GM23338 (cell line): Measurements from ENCODE around the gene TOP1. TPM values are rescaled to one million over a fixed set of nuclear protein-coding genes. Genes with fewer than 3 reads are reported as not detected.

Source experiments
- ATAC-seq: fragments of 200-7000 bp; cut with Tn5 transposase; 3 replicates; pipeline ENCODE4 v1.9.1; 2020
- DNase-seq: peaks from one replicate; pipeline ENCODE4 v3.0.0-alpha.2; 2015; ENCODE audit warnings: low spot score
- H2AFZ ChIP-seq: fragments of 200-600 bp; sonication (generic); 2 replicates; pipeline ENCODE4 v1.8.0; 2016; ENCODE audit warnings: antibody characterized with exemption, mild to moderate bottlenecking, moderate library complexity
- H3F3A ChIP-seq: fragments of 200-600 bp; sonication (generic); replicated peaks from 2 replicates; pipeline ENCODE4 v1.8.0; 2017; ENCODE audit warnings: antibody characterized with exemption, mixed run types, low read depth
- H3K27ac ChIP-seq: fragments of 200-600 bp; sonication (generic); 2 replicates; pipeline ENCODE4 v1.6.1; 2016; ENCODE audit warnings: low read depth
- H3K27me3 ChIP-seq: fragments of 200-600 bp; sonication (generic); 2 replicates; pipeline ENCODE4 v1.8.0; 2016; ENCODE audit warnings: mild to moderate bottlenecking, mixed run types, moderate library complexity; ENCODE audit not compliant: insufficient read depth
- H3K36me3 ChIP-seq: fragments of 200-600 bp; sonication (generic); 2 replicates; pipeline ENCODE4 v1.8.0; 2016; ENCODE audit warnings: mild to moderate bottlenecking; ENCODE audit not compliant: insufficient read depth
- H3K4me1 ChIP-seq: fragments of 200-600 bp; sonication (generic); 2 replicates; pipeline ENCODE4 v1.8.0; 2016; ENCODE audit warnings: mild to moderate bottlenecking, moderate library complexity; ENCODE audit not compliant: insufficient read depth
- H3K4me2 ChIP-seq: fragments of 200-600 bp; sonication (generic); 2 replicates; pipeline ENCODE4 v1.7.1; 2017; ENCODE audit warnings: mixed run types
- H3K4me3 ChIP-seq: fragments of 200-600 bp; sonication (generic); 2 replicates; pipeline ENCODE4 v1.6.1; 2016; ENCODE audit warnings: mixed run types
- H3K79me2 ChIP-seq: fragments of 200-600 bp; sonication (generic); replicated peaks from 2 replicates; pipeline ENCODE4 v1.8.0; 2017; ENCODE audit warnings: mild to moderate bottlenecking; ENCODE audit not compliant: insufficient read depth
- H3K9me2 ChIP-seq: fragments of 200-600 bp; sonication (generic); 2 replicates; pipeline ENCODE4 v1.8.0; 2017; ENCODE audit not compliant: insufficient read depth
- H4K20me1 ChIP-seq: fragments of 200-600 bp; sonication (generic); replicated peaks from 2 replicates; pipeline ENCODE4 v1.8.0; 2017; ENCODE audit warnings: mild to moderate bottlenecking; ENCODE audit not compliant: insufficient read depth
- H3K27ac Mint-ChIP-seq: 2 replicates; pipeline ENCODE4 v1.8.0; 2020; ENCODE audit warnings: inconsistent platforms, mild to moderate bottlenecking, moderate library complexity, mixed read lengths
- H3K27me3 Mint-ChIP-seq: 3 replicates; pipeline ENCODE4 v1.8.0; 2022; ENCODE audit warnings: low read depth, mild to moderate bottlenecking, moderate library complexity, mixed read lengths, inconsistent platforms; ENCODE audit not compliant: insufficient read depth, poor library complexity
- H3K36me3 Mint-ChIP-seq: 3 replicates; pipeline ENCODE4 v1.8.0; 2021; ENCODE audit warnings: low read depth, mild to moderate bottlenecking, inconsistent platforms, moderate library complexity, mixed read lengths
- H3K4me1 Mint-ChIP-seq: 3 replicates; pipeline ENCODE4 v1.8.0; 2020; ENCODE audit warnings: mild to moderate bottlenecking, inconsistent platforms, mixed read lengths
- H3K4me3 Mint-ChIP-seq: 3 replicates; pipeline ENCODE4 v1.8.0; 2021; ENCODE audit warnings: moderate library complexity, mild to moderate bottlenecking, inconsistent platforms, mixed read lengths
- H3K9me3 Mint-ChIP-seq: 3 replicates; pipeline ENCODE4 v1.8.0; 2020; ENCODE audit warnings: moderate library complexity, mild to moderate bottlenecking, inconsistent platforms, mixed read lengths
- CREB1 ChIP-seq: fragments of 250-450 bp; sonication (Bioruptor Pico); IDR thresholded peaks from 2 replicates; pipeline ENCODE4 v1.5.0; 2020; ENCODE audit warnings: low read depth, mild to moderate bottlenecking, moderate library complexity
- CTCF ChIP-seq, 2 experiments: fragments of 200-600 bp in 1 of 2; sonication (generic) in 1 of 2; conservative IDR thresholded peaks; 2 replicates each; pipeline versions ENCODE4 v1.5.1 to v1.6.1; 2016 to 2017; ENCODE audit warnings: antibody characterized with exemption in 2 of 2, low read depth in 2 of 2, mild to moderate bottlenecking in 2 of 2, moderate library complexity in 1 of 2
- ETS1 ChIP-seq: IDR thresholded peaks from 2 replicates; pipeline ENCODE4 v1.6.1; 2016; ENCODE audit warnings: antibody characterized with exemption
- EZH2 ChIP-seq: fragments of 200-600 bp; sonication (generic); IDR thresholded peaks from one replicate; pipeline ENCODE4 v1.8.0; 2017; ENCODE audit warnings: antibody characterized with exemption, mild to moderate bottlenecking, low read depth; ENCODE audit not compliant: unreplicated experiment
- EZH2phosphoT487 ChIP-seq: fragments of 200-600 bp; sonication (generic); IDR thresholded peaks from one replicate; pipeline ENCODE4 v1.8.1; 2018; ENCODE audit warnings: antibody characterized with exemption; ENCODE audit not compliant: unreplicated experiment
- JUNB ChIP-seq: IDR thresholded peaks from one replicate; pipeline ENCODE4 v1.6.1; 2016; ENCODE audit warnings: antibody characterized with exemption; ENCODE audit not compliant: unreplicated experiment
- REST ChIP-seq: IDR thresholded peaks from one replicate; pipeline ENCODE4 v1.6.1; 2018; ENCODE audit warnings: antibody characterized with exemption; ENCODE audit not compliant: unreplicated experiment
- STAT1 ChIP-seq: IDR thresholded peaks from one replicate; pipeline ENCODE4 v1.6.1; 2016; ENCODE audit warnings: antibody characterized with exemption; ENCODE audit not compliant: unreplicated experiment
- ZNF114 ChIP-seq: fragments of 250-450 bp; sonication (Bioruptor Pico); IDR thresholded peaks from 2 replicates; pipeline ENCODE4 v1.5.0; 2020; ENCODE audit warnings: mild to moderate bottlenecking, moderate library complexity
- ZNF331 ChIP-seq: fragments of 250-450 bp; sonication (Bioruptor Pico); IDR thresholded peaks from 2 replicates; pipeline ENCODE4 v1.5.0; 2020; ENCODE audit warnings: low read depth, mild to moderate bottlenecking, moderate library complexity
- polyA plus RNA-seq: library from polyadenylated mRNA; unstranded; fragments of >200 nt; fragmentation: Nextera tagmentation; extraction: Ambion mirVana; gene quantifications from 2 replicates; pipeline ENCODE4 v1.2.1, GENCODE V29; 2016
- total RNA-seq: library from RNA; depleted of rRNA; stranded (reverse); fragments of >200 nt; shearing (Covaris generic); gene quantifications from 2 replicates; pipeline ENCODE4 v1.2.3, GENCODE V29; 2014
- TF ChIP-seq, protein P1 (sequence below): fragments of 250-450 bp; sonication (Bioruptor Pico); IDR thresholded peaks from 2 replicates; pipeline ENCODE4 v1.5.0; 2020; ENCODE audit warnings: mild to moderate bottlenecking, moderate library complexity

TOP1 gene
- total and polyA plus RNA-seq, 2 experiments from 2014 or later: 62.4 to 101 TPM

DNA sequence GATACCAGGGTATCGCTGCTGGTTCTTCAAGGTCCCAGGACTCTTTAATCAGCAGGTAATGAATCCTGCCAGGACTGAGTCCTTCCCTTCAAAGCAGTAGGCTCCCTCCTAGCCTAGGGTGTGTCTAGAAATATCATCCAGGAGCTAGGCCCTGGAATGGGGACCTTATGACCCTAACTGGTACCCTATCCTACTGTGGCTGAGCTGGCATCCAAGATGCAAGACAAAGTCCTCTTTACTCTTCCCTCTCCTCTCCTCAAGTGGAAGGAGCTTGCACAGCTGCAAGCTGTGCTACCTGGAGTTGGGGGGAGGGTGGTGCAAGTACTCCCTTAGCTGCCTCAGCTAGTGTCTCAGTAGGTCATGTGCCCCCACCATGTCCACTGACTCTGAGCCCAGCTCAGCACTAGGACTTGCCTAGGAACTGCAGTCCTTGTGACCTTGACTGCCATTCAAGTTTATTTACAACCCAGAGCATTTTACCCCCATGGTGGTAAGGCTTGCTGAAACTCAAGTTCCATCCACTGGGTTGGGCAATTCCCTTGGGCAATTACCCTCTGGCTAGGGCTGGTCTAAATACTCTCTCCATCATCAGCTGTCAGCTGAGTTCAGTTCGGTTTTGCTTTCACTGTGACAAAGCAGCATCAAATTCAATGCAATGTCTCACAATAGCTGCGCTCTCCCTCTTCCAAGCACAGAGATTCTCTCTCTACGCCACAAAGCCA is 48.4 kb upstream of the TOP1 start:
- TF ChIP-seq STAT1: no peak
- no peak for TF ChIP-seq CTCF (conservative IDR thresholded peaks at IDR 0.05; ENCODE audit: low read depth in 2 of 2)
- no peak for TF ChIP-seq EZH2
- TF ChIP-seq REST: no peak
- TF ChIP-seq CREB1: no peak
- TF ChIP-seq, protein P1, sequence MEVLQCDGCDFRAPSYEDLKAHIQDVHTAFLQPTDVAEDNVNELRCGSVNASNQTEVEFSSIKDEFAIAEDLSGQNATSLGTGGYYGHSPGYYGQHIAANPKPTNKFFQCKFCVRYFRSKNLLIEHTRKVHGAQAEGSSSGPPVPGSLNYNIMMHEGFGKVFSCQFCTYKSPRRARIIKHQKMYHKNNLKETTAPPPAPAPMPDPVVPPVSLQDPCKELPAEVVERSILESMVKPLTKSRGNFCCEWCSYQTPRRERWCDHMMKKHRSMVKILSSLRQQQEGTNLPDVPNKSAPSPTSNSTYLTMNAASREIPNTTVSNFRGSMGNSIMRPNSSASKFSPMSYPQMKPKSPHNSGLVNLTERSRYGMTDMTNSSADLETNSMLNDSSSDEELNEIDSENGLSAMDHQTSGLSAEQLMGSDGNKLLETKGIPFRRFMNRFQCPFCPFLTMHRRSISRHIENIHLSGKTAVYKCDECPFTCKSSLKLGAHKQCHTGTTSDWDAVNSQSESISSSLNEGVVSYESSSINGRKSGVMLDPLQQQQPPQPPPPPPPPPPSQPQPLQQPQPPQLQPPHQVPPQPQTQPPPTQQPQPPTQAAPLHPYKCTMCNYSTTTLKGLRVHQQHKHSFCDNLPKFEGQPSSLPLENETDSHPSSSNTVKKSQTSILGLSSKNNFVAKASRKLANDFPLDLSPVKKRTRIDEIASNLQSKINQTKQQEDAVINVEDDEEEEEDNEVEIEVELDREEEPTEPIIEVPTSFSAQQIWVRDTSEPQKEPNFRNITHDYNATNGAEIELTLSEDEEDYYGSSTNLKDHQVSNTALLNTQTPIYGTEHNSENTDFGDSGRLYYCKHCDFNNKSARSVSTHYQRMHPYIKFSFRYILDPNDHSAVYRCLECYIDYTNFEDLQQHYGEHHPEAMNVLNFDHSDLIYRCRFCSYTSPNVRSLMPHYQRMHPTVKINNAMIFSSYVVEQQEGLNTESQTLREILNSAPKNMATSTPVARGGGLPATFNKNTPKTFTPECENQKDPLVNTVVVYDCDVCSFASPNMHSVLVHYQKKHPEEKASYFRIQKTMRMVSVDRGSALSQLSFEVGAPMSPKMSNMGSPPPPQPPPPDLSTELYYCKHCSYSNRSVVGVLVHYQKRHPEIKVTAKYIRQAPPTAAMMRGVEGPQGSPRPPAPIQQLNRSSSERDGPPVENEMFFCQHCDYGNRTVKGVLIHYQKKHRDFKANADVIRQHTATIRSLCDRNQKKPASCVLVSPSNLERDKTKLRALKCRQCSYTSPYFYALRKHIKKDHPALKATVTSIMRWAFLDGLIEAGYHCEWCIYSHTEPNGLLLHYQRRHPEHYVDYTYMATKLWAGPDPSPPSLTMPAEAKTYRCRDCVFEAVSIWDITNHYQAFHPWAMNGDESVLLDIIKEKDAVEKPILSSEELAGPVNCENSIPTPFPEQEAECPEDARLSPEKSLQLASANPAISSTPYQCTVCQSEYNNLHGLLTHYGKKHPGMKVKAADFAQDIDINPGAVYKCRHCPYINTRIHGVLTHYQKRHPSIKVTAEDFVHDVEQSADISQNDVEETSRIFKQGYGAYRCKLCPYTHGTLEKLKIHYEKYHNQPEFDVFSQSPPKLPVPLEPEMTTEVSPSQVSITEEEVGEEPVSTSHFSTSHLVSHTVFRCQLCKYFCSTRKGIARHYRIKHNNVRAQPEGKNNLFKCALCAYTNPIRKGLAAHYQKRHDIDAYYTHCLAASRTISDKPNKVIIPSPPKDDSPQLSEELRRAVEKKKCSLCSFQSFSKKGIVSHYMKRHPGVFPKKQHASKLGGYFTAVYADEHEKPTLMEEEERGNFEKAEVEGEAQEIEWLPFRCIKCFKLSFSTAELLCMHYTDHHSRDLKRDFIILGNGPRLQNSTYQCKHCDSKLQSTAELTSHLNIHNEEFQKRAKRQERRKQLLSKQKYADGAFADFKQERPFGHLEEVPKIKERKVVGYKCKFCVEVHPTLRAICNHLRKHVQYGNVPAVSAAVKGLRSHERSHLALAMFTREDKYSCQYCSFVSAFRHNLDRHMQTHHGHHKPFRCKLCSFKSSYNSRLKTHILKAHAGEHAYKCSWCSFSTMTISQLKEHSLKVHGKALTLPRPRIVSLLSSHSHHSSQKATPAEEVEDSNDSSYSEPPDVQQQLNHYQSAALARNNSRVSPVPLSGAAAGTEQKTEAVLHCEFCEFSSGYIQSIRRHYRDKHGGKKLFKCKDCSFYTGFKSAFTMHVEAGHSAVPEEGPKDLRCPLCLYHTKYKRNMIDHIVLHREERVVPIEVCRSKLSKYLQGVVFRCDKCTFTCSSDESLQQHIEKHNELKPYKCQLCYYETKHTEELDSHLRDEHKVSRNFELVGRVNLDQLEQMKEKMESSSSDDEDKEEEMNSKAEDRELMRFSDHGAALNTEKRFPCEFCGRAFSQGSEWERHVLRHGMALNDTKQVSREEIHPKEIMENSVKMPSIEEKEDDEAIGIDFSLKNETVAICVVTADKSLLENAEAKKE (CRISPR knock-in tag): no peak
- no peak for TF ChIP-seq ETS1
- no peak for TF ChIP-seq JUNB
- no peak for TF ChIP-seq ZNF114 (CRISPR knock-in tag)
- TF ChIP-seq EZH2phosphoT487: no peak
- TF ChIP-seq ZNF331 (CRISPR knock-in tag): no peak
- peaks cover 39% of the 10 kb centered on the region for H3K9me3 Mint-ChIP-seq
- no peaks in the 10 kb centered on the region for H4K20me1 ChIP-seq
- no peaks in the 10 kb centered on the region for H3F3A ChIP-seq
- no peaks in the 10 kb centered on the region for H3K4me1 ChIP-seq
- no peak overlapping the region for H3K4me3 ChIP-seq
- ATAC-seq: no peak
- no peak overlapping the region for H3K27ac Mint-ChIP-seq
- no peaks in the 10 kb centered on the region; the same call in 1 of the 2 replicates for H3K9me2 ChIP-seq
- no peak for DNase-seq
- H3K4me2 ChIP-seq: no peak overlapping the region
- H3K4me3 Mint-ChIP-seq: no peak overlapping the region
- H3K36me3 ChIP-seq: no peaks in the 10 kb centered on the region
- H3K36me3 Mint-ChIP-seq: no peaks in the 10 kb centered on the region
- H3K27me3 ChIP-seq: no peaks in the 10 kb centered on the region
- H3K27me3 Mint-ChIP-seq: peaks cover 2% of the 10 kb centered on the region
- H3K79me2 ChIP-seq: no peaks in the 10 kb centered on the region
- H2AFZ ChIP-seq: no peak overlapping the region
- H3K27ac ChIP-seq: no peak overlapping the region
- no peaks in the 10 kb centered on the region for H3K4me1 Mint-ChIP-seq
